PC-3 (cell line): ENCODE results near the gene CORIN. TPM values are rescaled to one million over a fixed set of nuclear protein-coding genes. Genes with fewer than 3 reads are reported as not detected.

Experiments
- ATAC-seq: fragments of 200-7000 bp; cut with Tn5 transposase; 2 replicates; pipeline ENCODE4 v1.9.1; 2020; ENCODE audit warnings: mild to moderate bottlenecking, moderate library complexity
- BruUV-seq: library from RNA; stranded (reverse); fragments of 400-500 nt; replicated peaks from 2 replicates; lab custom pipeline; 2021; lab: Mats Ljungman, UMichigan
- CTCF ChIA-PET: fragments of 300-600 bp; sonication (Branson Sonifier 250); formaldehyde crosslinking; loops from one replicate; lab custom pipeline; 2022; ENCODE audit warnings: antibody characterized with exemption; lab: Charles Lee
- POLR2A ChIA-PET: fragments of 300-600 bp; sonication (Branson Sonifier 250); formaldehyde crosslinking; loops from one replicate; lab custom pipeline; 2022; ENCODE audit warnings: antibody characterized with exemption; ENCODE audit not compliant: unreplicated experiment; lab: Charles Lee
- DNase-seq: peaks from one replicate; pipeline ENCODE4 v3.0.0-alpha.2; 2015
- H2AFZ ChIP-seq: fragments of 300-600 bp; sonication (generic); 2 replicates; pipeline ENCODE4 v1.6.0; 2016; ENCODE audit warnings: antibody characterized with exemption, low read length
- H3F3A ChIP-seq: fragments of 300-600 bp; sonication (generic); one replicate; pipeline ENCODE4 v1.6.0; 2017; ENCODE audit warnings: antibody characterized with exemption, low read length, control low read depth, mild to moderate bottlenecking; ENCODE audit not compliant: unreplicated experiment
- H3K27ac ChIP-seq: fragments of 300-600 bp; sonication (generic); 2 replicates; pipeline ENCODE4 v1.5.1; 2016; ENCODE audit warnings: mild to moderate bottlenecking, low read length
- H3K27me3 ChIP-seq: fragments of 300-600 bp; sonication (generic); 2 replicates; pipeline ENCODE4 v1.6.1; 2016; ENCODE audit warnings: low read length, mixed read lengths
- H3K36me3 ChIP-seq: fragments of 300-600 bp; sonication (generic); 2 replicates; pipeline ENCODE4 v1.6.1; 2016; ENCODE audit warnings: low read depth, mixed run types, low read length, mixed read lengths
- H3K4me1 ChIP-seq: fragments of 300-600 bp; sonication (generic); 2 replicates; pipeline ENCODE4 v1.5.1; 2016; ENCODE audit warnings: low read length; ENCODE audit not compliant: insufficient read depth
- H3K4me2 ChIP-seq: fragments of 300-600 bp; sonication (generic); 2 replicates; pipeline ENCODE4 v1.6.0; 2016; ENCODE audit warnings: low read length
- H3K4me3 ChIP-seq: fragments of 300-600 bp; sonication (generic); 2 replicates; pipeline ENCODE4 v1.5.1; 2016; ENCODE audit warnings: mild to moderate bottlenecking, low read length, mixed read lengths
- H3K79me2 ChIP-seq: fragments of 300-600 bp; sonication (generic); 2 replicates; pipeline ENCODE4 v1.6.1; 2017; ENCODE audit warnings: low read length, mixed read lengths
- H3K9ac ChIP-seq: fragments of 300-600 bp; sonication (generic); 2 replicates; pipeline ENCODE4 v1.6.0; 2016; ENCODE audit warnings: mild to moderate bottlenecking, low read length
- H3K9me2 ChIP-seq: fragments of 300-600 bp; sonication (generic); replicated peaks from 2 replicates; pipeline ENCODE4 v1.6.1; 2016; ENCODE audit warnings: mixed run types, low read length, mixed read lengths
- H3K9me3 ChIP-seq: fragments of 300-600 bp; sonication (generic); 2 replicates; pipeline ENCODE4 v1.6.1; 2016; ENCODE audit warnings: low read length, mixed read lengths
- H4K20me1 ChIP-seq: fragments of 300-600 bp; sonication (generic); 2 replicates; pipeline ENCODE4 v1.6.1; 2016; ENCODE audit warnings: low read length, mixed read lengths
- CTCF ChIP-seq: fragments of 300-600 bp; sonication (generic); conservative IDR thresholded peaks from 2 replicates; pipeline ENCODE4 v1.5.1; 2017; ENCODE audit warnings: antibody characterized with exemption, low read depth, mild to moderate bottlenecking, low read length
- EZH2 ChIP-seq: fragments of 300-600 bp; sonication (generic); IDR thresholded peaks from one replicate; pipeline ENCODE4 v1.6.1; 2017; ENCODE audit warnings: antibody characterized with exemption, mild to moderate bottlenecking, low read length; ENCODE audit not compliant: unreplicated experiment
- EZH2phosphoT487 ChIP-seq: fragments of 300-600 bp; sonication (generic); IDR thresholded peaks from 2 replicates; pipeline ENCODE4 v1.6.1; 2018; ENCODE audit warnings: mild to moderate bottlenecking, antibody characterized with exemption, low read length, borderline replicate concordance
- intact Hi-C: fragments of 100-400 bp; cut with micrococcal nuclease; formaldehyde crosslinking; loops from 2 replicates; pipeline ENCODE4 v1.9.0; 2023
- total RNA-seq: library from RNA; depleted of rRNA; stranded (reverse); fragments of >200 nt; gene quantifications from 2 replicates; pipeline ENCODE4 v1.2.3, GENCODE V29; 2014

CORIN gene
- total RNA-seq, 1 experiment from 2014 or later: not detected

DNA sequence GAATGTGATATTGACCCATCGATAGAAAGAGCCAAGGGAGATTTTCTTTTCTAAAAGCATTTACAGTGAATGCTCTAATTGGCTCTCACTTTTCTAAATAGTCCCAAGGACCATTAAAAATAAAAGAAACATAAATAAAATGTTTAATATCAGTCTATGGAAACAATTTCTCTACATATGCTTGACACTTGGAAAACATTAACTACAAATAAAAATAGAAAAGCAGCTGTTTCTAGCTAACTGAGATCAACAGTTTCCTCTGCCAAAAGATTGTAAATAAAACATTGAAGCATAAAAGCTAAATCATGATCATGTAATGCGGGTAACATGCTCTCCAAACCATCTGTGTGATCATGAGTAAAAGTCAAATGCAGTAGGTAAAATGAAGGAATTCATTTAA lies 49.7 kb downstream of the CORIN start:
- Histone ChIP-seq H4K20me1 (no peaks in the 10 kb centered on the region), H3K9ac (no peak overlapping the region), H3K4me1 (no peaks in the 10 kb centered on the region), H3K9me2 (no peaks in the 10 kb centered on the region), H3K27ac (no peak overlapping the region), H3K27me3 (peaks cover 25% of the 10 kb centered on the region), H3K79me2 (no peaks in the 10 kb centered on the region), H3K4me3 (no peak overlapping the region), H3K4me2 (no peak overlapping the region), H3F3A (no peaks in the 10 kb centered on the region), H3K36me3 (no peaks in the 10 kb centered on the region), H3K9me3 (no peaks in the 10 kb centered on the region), H2AFZ (no peak overlapping the region)
- TF ChIP-seq EZH2 (no peak), EZH2phosphoT487 (no peak), CTCF (no peak)
- intact Hi-C loops: no loop called here
- no peak for ATAC-seq
- ChIA-PET CTCF (no interaction called here), POLR2A (no interaction called here)
- BruUV-seq: no TSS peak
- DNase-seq: no peak

DNA sequence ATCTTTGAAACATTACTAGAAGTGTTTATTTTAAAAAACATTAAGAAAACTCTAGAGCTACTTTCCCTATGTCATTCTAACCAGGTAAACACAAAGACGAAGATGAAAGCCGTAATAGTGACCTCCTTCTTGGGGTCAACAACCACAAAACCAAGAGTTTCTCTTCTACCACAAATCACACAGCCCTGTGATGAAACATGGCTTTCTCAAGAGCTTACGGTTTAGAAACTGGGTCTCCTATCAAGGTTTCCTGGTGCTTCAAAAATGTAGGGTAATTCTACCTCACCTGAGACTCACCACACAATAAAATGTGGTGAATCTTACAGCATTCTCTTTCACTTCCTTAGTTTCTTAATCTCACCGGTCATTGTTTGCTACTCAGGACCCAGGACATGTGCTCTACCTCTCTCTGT lies 50.9 kb downstream of the CORIN start:
- H3K79me2 ChIP-seq: no peaks in the 10 kb centered on the region
- TF ChIP-seq CTCF: no peak
- no peaks in the 10 kb centered on the region for H3F3A ChIP-seq
- ChIA-PET CTCF (no interaction called here), POLR2A (no interaction called here)
- no peaks in the 10 kb centered on the region for H4K20me1 ChIP-seq
- no peak for ATAC-seq
- no peak overlapping the region for H2AFZ ChIP-seq
- no peaks in the 10 kb centered on the region for H3K36me3 ChIP-seq
- H3K4me2 ChIP-seq: no peak overlapping the region
- no peaks in the 10 kb centered on the region for H3K4me1 ChIP-seq
- H3K27ac ChIP-seq: no peak overlapping the region
- BruUV-seq: no TSS peak
- no peak for DNase-seq
- H3K9ac ChIP-seq: no peak overlapping the region
- H3K27me3 ChIP-seq: peaks cover 17% of the 10 kb centered on the region; the same call in 1 of the 2 replicates
- intact Hi-C loops: no loop called here
- no peaks in the 10 kb centered on the region for H3K9me2 ChIP-seq
- no peak overlapping the region for H3K4me3 ChIP-seq
- no peaks in the 10 kb centered on the region for H3K9me3 ChIP-seq

DNA sequence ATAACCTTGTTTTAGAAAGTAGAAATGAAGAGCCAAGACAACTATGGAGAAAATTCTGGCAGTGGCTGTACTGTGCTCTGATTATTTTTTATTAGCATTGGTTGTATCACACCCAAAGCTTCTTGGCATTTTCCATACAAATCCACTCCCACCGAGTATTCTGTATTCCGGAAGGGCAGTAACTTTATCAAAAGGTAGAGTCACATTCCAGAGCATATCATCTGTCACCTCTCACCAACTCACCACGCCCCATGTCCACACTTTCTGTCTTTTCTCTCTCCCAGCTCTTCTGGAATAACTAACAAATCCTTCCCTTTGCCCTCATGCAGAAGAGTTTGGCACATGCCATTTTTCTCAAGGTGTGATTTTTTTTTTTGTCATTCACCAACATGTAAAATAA lies 52.7 kb downstream of the CORIN start:
- Histone ChIP-seq H3K79me2 (no peaks in the 10 kb centered on the region), H3K36me3 (no peaks in the 10 kb centered on the region), H4K20me1 (no peaks in the 10 kb centered on the region), H3K4me3 (no peak overlapping the region), H2AFZ (no peak overlapping the region), H3K4me1 (no peaks in the 10 kb centered on the region), H3K4me2 (no peak overlapping the region), H3K27me3 (peaks cover 5% of the 10 kb centered on the region), H3K9ac (no peak overlapping the region), H3K9me3 (no peaks in the 10 kb centered on the region), H3F3A (no peaks in the 10 kb centered on the region), H3K27ac (no peak overlapping the region), H3K9me2 (no peaks in the 10 kb centered on the region)
- ATAC-seq (no peak), DNase-seq (no peak)
- POLR2A ChIA-PET: no interaction called here
- intact Hi-C loops: no loop called here
- BruUV-seq: no TSS peak
- CTCF ChIA-PET: no interaction called here
- no peak for TF ChIP-seq CTCF
- TF ChIP-seq EZH2: no peak
- TF ChIP-seq EZH2phosphoT487: no peak
